ENCODE data around the gene IGFBP6. TPM values are rescaled to one million over a fixed set of nuclear protein-coding genes. Genes with fewer than 3 reads are reported as not detected.

IGFBP6 gene
- total and polyA plus RNA-seq, 9 of the 15 experiments (the other 6 are each of a cell fraction or from before 2014, with no cell fraction given), result 0.15 to 1.4 (median 0.54) TPM

DNA sequence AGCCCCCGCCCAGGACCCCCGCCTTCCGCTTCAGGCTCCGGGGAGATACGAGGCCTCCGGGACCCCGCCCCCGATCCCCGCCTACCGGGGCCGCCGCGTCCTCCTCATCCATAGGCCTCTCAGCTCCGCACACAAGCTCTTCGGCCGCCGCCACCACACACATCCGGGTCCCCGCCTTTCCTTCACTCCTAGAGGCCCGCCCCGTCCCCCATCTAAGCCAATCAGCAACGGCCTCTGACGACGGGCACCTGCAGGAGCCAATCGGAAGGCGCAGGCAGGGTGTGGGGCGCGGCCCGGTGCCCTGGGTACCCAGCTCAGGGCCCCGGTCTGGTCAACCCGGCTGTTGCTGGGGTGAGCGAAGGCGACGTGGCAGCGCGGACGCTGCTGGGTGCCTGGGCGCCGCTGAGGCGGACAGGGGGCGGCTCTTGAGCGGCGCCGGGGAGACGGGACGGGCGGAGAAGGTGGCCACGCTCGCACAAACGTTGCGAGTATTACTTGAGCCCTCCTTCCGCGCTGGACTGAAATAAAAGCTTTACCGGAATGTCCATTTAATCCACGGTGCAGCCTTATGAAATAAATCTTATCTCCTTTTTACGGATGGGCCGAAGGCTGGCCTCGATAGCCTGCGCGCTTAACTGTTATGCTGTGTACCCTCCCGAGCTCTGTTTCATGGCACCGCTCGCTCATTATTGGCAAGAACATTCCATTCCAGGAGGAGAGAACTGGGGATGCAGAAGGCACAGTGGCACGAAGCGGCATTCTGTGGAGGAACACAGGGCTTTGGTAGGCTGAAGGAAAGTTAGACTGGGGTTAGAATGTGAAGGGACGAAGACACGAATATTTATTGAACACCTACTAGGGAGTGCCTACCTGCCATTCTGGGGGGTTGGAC is 18.0 kb upstream of the IGFBP6 start, which contains the start of gene SPRYD3 (continued):
- TF ChIP-seq, protein P1, sequence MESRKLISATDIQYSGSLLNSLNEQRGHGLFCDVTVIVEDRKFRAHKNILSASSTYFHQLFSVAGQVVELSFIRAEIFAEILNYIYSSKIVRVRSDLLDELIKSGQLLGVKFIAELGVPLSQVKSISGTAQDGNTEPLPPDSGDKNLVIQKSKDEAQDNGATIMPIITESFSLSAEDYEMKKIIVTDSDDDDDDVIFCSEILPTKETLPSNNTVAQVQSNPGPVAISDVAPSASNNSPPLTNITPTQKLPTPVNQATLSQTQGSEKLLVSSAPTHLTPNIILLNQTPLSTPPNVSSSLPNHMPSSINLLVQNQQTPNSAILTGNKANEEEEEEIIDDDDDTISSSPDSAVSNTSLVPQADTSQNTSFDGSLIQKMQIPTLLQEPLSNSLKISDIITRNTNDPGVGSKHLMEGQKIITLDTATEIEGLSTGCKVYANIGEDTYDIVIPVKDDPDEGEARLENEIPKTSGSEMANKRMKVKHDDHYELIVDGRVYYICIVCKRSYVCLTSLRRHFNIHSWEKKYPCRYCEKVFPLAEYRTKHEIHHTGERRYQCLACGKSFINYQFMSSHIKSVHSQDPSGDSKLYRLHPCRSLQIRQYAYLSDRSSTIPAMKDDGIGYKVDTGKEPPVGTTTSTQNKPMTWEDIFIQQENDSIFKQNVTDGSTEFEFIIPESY (CRISPR knock-in tag; IDR thresholded peaks at IDR 0.05), result 0 out of 2 replicates have a peak, but pooled peaks have one; percentile 1
- TF ChIP-seq SIX5 (IDR thresholded peaks at IDR 0.05; ENCODE audit: borderline replicate concordance in 1 of 2, insufficient read depth in 1 of 2, low read depth in 1 of 2, low read length in 2 of 2), result no peak
- 0 out of 2 replicates have a peak, but pooled peaks have one; percentile 14 for TF ChIP-seq ZNF239 (CRISPR knock-in tag; IDR thresholded peaks at IDR 0.05)
- TF ChIP-seq FOXK2 (conservative IDR thresholded peaks at IDR 0.05 in 1 of 2, IDR thresholded peaks at IDR 0.05 in 1 of 2; ENCODE audit: low read depth in 2 of 2), result peak in 1 of 2 experiments; percentile 43; a peak in 1 of 4 replicates
- TF ChIP-seq ZBTB7A (IDR thresholded peaks at IDR 0.05; ENCODE audit: borderline replicate concordance, control insufficient read depth, low read depth, low read length), result peak; percentile 88; the same call in 1 of the 2 replicates
- TF ChIP-seq, protein P2, sequence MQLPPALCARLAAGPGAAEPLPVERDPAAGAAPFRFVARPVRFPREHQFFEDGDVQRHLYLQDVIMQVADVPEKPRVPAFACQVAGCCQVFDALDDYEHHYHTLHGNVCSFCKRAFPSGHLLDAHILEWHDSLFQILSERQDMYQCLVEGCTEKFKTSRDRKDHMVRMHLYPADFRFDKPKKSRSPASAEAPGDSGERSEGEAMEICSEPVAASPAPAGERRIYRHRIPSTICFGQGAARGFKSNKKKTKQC (CRISPR knock-in tag; IDR thresholded peaks at IDR 0.05), result no peak
- TF ChIP-seq HMG20A (CRISPR knock-in tag; conservative IDR thresholded peaks at IDR 0.05), result no peak
- TF ChIP-seq PKNOX1 (IDR thresholded peaks at IDR 0.05), result peak; percentile 100
- TF ChIP-seq HNRNPK (IDR thresholded peaks at IDR 0.05; ENCODE audit: low read depth, low read length, poor library complexity, severe bottlenecking), result no peak
- TF ChIP-seq HBP1 (CRISPR knock-in tag; IDR thresholded peaks at IDR 0.05), result 0 out of 2 replicates have a peak, but pooled peaks have one; percentile 9
- TF ChIP-seq, protein P3, sequence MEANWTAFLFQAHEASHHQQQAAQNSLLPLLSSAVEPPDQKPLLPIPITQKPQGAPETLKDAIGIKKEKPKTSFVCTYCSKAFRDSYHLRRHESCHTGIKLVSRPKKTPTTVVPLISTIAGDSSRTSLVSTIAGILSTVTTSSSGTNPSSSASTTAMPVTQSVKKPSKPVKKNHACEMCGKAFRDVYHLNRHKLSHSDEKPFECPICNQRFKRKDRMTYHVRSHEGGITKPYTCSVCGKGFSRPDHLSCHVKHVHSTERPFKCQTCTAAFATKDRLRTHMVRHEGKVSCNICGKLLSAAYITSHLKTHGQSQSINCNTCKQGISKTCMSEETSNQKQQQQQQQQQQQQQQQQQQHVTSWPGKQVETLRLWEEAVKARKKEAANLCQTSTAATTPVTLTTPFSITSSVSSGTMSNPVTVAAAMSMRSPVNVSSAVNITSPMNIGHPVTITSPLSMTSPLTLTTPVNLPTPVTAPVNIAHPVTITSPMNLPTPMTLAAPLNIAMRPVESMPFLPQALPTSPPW (CRISPR knock-in tag; IDR thresholded peaks at IDR 0.05), result peak; percentile 91
- TF ChIP-seq NONO (IDR thresholded peaks at IDR 0.05; ENCODE audit: low read depth in 2 of 2, low read length in 1 of 2), result no peak
- no peak for TF ChIP-seq ZFP36 (IDR thresholded peaks at IDR 0.05; ENCODE audit: low read depth, low read length, partially characterized antibody)
- TF ChIP-seq HNRNPL (IDR thresholded peaks at IDR 0.05; ENCODE audit: low read depth, low read length), result peak; percentile 89
- no peak for TF ChIP-seq ZNF316 (IDR thresholded peaks at IDR 0.05)
- 0 out of 2 replicates have a peak, but pooled peaks have one; percentile 47 for TF ChIP-seq XRCC5 (IDR thresholded peaks at IDR 0.05; ENCODE audit: low read depth, low read length)
- TF ChIP-seq PHF8 (IDR thresholded peaks at IDR 0.05; ENCODE audit: borderline replicate concordance, low read length), result peak; percentile 91
- no peak for TF ChIP-seq ZNF212 (CRISPR knock-in tag; IDR thresholded peaks at IDR 0.05)
- TF ChIP-seq SP2 (IDR thresholded peaks at IDR 0.05; ENCODE audit: extremely low read depth, low read depth, low read length, poor library complexity, severe bottlenecking), result peak; percentile 95
